ENCODE results near the gene WIZ. TPM values are rescaled to one million over a fixed set of nuclear protein-coding genes. Genes with fewer than 3 reads are reported as not detected.

The WIZ gene
- total and polyA plus RNA-seq, 10 donors, result 6.6 to 33.7 (median 24.8) TPM

DNA sequence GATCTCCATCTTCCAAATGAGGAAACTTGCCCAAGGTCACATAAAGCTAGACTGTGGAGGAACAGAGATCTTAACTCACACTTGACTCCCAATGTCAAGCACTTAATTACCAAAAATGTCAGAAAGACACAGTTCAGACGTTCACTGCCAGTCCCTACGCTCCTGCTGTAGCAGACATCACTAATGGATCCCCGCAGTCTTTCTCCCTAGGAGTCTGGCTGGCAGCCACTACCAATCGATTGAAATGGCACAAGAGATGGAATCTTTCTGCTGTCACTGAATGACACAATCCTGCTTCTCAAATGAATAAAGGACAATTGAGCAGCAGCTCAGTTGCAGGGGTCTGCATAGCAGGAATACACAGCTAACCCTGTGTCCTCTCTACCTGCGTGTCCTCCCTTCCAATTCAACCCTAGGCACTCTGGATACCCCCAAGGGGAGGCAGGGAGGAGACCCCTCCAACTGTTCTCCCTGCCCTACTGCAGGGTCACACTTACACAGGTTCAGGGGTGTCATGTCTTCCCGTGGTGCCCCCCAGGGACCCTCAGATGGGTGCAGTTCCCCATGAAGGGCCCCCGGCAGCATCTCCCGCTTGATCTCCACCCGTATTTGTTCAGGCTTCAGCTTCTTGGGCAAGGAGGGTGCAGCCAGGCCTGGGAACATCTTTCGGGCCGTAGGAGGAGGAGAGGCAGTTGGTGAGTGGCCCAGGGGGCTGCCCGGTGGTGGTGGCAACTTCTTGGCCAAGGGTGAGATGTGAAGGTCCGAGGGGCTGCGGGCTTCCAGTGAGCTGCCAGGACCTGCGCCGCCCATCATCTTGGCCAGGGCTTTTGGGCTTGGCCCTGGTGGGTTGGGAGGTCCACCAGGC, 23.0 kb downstream of the WIZ start:
- Histone ChIP-seq H3K36me3 (peaks cover 5 to 92% (median 71%) of the 10 kb centered on the region in 6 donors), H3K4me1 (peaks cover 14 to 51% (median 37%) of the 10 kb centered on the region in 6 donors), H3K27me3 (replicated peaks in 1 of 7) (no peaks in the 10 kb centered on the region), H3K4me3 (no peak overlapping the region), H3K27ac (no peak overlapping the region), H3K9me3 (peaks cover 0 to 8% (median 7%) of the 10 kb centered on the region in 8 donors)
- no peak for DNase-seq
- intact Hi-C loops (cut with DNase I; ENCODE audit: low total_unique reads), result no loop called here
- TF ChIP-seq POLR2AphosphoS5 (IDR thresholded peaks at IDR 0.05), result no peak
- TF ChIP-seq, protein P1, sequence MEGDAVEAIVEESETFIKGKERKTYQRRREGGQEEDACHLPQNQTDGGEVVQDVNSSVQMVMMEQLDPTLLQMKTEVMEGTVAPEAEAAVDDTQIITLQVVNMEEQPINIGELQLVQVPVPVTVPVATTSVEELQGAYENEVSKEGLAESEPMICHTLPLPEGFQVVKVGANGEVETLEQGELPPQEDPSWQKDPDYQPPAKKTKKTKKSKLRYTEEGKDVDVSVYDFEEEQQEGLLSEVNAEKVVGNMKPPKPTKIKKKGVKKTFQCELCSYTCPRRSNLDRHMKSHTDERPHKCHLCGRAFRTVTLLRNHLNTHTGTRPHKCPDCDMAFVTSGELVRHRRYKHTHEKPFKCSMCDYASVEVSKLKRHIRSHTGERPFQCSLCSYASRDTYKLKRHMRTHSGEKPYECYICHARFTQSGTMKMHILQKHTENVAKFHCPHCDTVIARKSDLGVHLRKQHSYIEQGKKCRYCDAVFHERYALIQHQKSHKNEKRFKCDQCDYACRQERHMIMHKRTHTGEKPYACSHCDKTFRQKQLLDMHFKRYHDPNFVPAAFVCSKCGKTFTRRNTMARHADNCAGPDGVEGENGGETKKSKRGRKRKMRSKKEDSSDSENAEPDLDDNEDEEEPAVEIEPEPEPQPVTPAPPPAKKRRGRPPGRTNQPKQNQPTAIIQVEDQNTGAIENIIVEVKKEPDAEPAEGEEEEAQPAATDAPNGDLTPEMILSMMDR (IDR thresholded peaks at IDR 0.05 in 8 of 11, conservative IDR thresholded peaks at IDR 0.05 in 3 of 11), result no peak
- no peak for TF ChIP-seq POLR2A (IDR thresholded peaks at IDR 0.05)
- WGBS, 5 donors, result 87 to 93% (median 91%) methylated on average over 12 to 16 of the region's 16 CpGs

DNA sequence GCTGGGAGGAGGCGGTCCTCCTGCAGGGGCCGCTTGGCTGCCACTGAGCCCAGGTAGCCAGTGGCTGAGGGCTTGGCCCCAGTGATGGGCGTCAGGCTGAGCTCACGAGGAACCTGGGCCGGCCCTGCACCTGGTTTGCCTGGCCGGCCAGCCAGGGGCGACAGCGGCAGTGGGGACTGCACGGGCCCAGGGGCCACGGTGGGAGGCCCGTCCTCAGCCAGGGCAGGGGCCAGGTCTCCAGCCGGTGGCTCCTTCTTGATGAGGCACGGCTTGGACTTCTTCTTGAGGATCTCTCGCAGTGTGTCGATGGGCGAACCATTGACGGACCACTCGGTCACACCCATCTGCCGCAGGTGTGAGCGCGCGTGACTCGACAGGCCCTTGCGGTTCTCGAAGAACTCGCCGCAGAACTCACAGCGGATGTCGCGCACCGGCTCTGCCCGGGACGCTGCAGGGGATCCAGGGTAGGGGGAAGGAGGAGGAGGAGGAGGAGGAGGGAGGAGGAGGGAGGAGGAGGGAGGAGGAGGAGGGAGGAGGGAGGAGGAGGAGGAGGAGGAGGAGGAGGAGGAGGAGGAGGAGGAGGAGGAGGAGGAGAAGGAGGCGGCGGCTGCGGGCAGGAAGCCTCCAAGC, 24.3 kb downstream of the WIZ start:
- Histone ChIP-seq H3K4me3 (no peak overlapping the region), H3K36me3 (peaks cover 5 to 97% (median 69%) of the 10 kb centered on the region in 6 donors), H3K9me3 (peaks cover 0 to 8% (median 7%) of the 10 kb centered on the region in 8 donors), H3K27ac (no peak overlapping the region), H3K27me3 (replicated peaks in 1 of 7) (no peaks in the 10 kb centered on the region), H3K4me1 (peaks cover 2 to 39% (median 24%) of the 10 kb centered on the region in 6 donors)
- intact Hi-C loops (cut with DNase I; ENCODE audit: low total_unique reads), result no loop called here
- DNase-seq, result no peak
- TF ChIP-seq POLR2AphosphoS5 (IDR thresholded peaks at IDR 0.05) (no peak), POLR2A (IDR thresholded peaks at IDR 0.05) (no peak)
- TF ChIP-seq, protein P1 (IDR thresholded peaks at IDR 0.05 in 8 of 11, conservative IDR thresholded peaks at IDR 0.05 in 3 of 11), result no peak
- 91 to 98% (median 96%) methylated on average over 28 to 36 of the region's 36 CpGs for WGBS, 5 donors

DNA sequence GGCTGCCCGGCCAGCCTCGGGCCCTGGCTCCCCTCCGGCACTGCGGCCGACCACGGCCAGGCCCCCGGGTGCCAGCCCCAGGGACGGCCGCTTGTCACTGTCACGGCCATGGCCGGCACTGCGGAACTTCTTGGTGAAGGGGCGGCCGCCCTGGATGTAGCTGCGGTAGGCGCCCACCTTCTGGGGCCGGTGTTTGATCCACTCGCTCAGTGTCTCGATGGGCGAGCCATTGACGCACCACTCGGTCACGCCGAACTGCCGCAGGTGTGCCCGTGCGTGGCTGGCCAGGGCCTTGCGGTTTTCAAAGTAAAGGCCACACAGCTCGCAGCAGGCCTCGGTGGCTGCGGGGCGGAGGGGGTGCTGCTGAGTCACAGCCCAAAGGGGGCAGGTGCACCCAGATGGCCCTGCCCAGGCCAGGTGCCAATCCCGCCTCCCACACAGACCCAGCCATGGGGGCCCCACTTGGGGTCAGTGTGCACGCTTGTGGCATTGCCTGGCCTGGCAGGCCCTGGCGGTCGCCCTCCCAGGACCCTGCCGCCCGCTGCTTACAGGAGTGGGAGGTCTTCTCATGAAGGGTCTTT, 25.0 kb downstream of the WIZ start:
- Histone ChIP-seq H3K4me3 (no peak overlapping the region), H3K36me3 (peaks cover 5 to 90% (median 67%) of the 10 kb centered on the region in 6 donors), H3K27ac (no peak overlapping the region), H3K4me1 (peaks cover 2 to 33% (median 20%) of the 10 kb centered on the region in 6 donors), H3K9me3 (peaks cover 0 to 8% (median 7%) of the 10 kb centered on the region in 8 donors), H3K27me3 (replicated peaks in 1 of 7) (no peaks in the 10 kb centered on the region)
- 97 to 100% (median 97%) methylated on average over 22 to 38 of the region's 38 CpGs for WGBS, 5 donors
- intact Hi-C loops (cut with DNase I; ENCODE audit: low total_unique reads), result no loop called here
- DNase-seq, result no peak
- TF ChIP-seq POLR2AphosphoS5 (IDR thresholded peaks at IDR 0.05), result no peak
- TF ChIP-seq POLR2A (IDR thresholded peaks at IDR 0.05), result no peak
- TF ChIP-seq, protein P1 (IDR thresholded peaks at IDR 0.05 in 8 of 11, conservative IDR thresholded peaks at IDR 0.05 in 3 of 11), result no peak

Measured in spleen (tissue), 11 donors.